Measurements from ENCODE around the gene CCDC93. TPM values are rescaled to one million over a fixed set of nuclear protein-coding genes. Genes with fewer than 3 reads are reported as not detected.

Gene CCDC93
- total RNA-seq, 4 donors from 2014 or later, result 41.6 to 450 (median 80.7) TPM

GRCh38 chr2:117958186-117958585 lies 55.7 kb downstream of the CCDC93 start:
- in situ Hi-C loops (cut with MboI; ENCODE audit: low pct_ligation_motif_present in 1 of 4, low pct_unique_long_range_greater_than_20kb in 1 of 4, low sequenced_read_pairs in 3 of 4), result no loop called here

GRCh38 chr2:117957616-117958015 lies 56.3 kb downstream of the CCDC93 start:
- 81 to 83% methylated on average over 1 of the region's 1 CpG for WGBS, 2 donors (ENCODE audit: low coverage in 1 of 2)
- in situ Hi-C loops (cut with MboI; ENCODE audit: low pct_ligation_motif_present in 1 of 4, low pct_unique_long_range_greater_than_20kb in 1 of 4, low sequenced_read_pairs in 3 of 4) (no loop called here), intact Hi-C loops (cut with DNase I; ENCODE audit: low total_unique reads) (no loop called here)
- Histone ChIP-seq H3K4me1 (peaks cover 8 to 43% (median 25%) of the 10 kb centered on the region in 4 donors), H3K27ac (peak overlapping the region in 3 of 4 donors; percentile 10 to 43 (median 27)), H3K27me3 (no peaks in the 10 kb centered on the region), H3K9me3 (no peaks in the 10 kb centered on the region), H3K36me3 (peaks cover 0 to 28% (median 14%) of the 10 kb centered on the region in 4 donors), H3K4me3 (no peak overlapping the region)
- no peak for DNase-seq
- TF ChIP-seq EP300 (IDR thresholded peaks at IDR 0.05; ENCODE audit: low read depth) (no peak), CTCF (IDR thresholded peaks at IDR 0.05) (no peak), POLR2AphosphoS5 (IDR thresholded peaks at IDR 0.05) (no peak), POLR2A (IDR thresholded peaks at IDR 0.05) (no peak)

More at GRCh38 chr2:117958186-117958585, 55.7 kb downstream of the CCDC93 start:
- 43 to 61% methylated on average over 3 to 5 of the region's 5 CpGs for WGBS, 2 donors (ENCODE audit: low coverage in 1 of 2)
- intact Hi-C loops (cut with DNase I; ENCODE audit: low total_unique reads), result no loop called here
- no peak overlapping the region for H3K4me3 ChIP-seq
- H3K27me3 ChIP-seq, result no peaks in the 10 kb centered on the region
- no peaks in the 10 kb centered on the region for H3K9me3 ChIP-seq
- peaks cover 0 to 28% (median 14%) of the 10 kb centered on the region in 4 donors for H3K36me3 ChIP-seq
- DNase-seq, result no peak
- TF ChIP-seq POLR2AphosphoS5 (IDR thresholded peaks at IDR 0.05) (no peak), CTCF (IDR thresholded peaks at IDR 0.05) (no peak), EP300 (IDR thresholded peaks at IDR 0.05; ENCODE audit: low read depth) (no peak), POLR2A (IDR thresholded peaks at IDR 0.05) (no peak)
- H3K4me1 ChIP-seq, result peaks cover 8 to 43% (median 25%) of the 10 kb centered on the region in 4 donors
- peak overlapping the region; percentile 10 to 48 (median 35) for H3K27ac ChIP-seq

GRCh38 chr2:117956036-117956796 lies 57.7 kb downstream of the CCDC93 start:
- H3K27ac ChIP-seq, result no peak overlapping the region
- H3K27me3 ChIP-seq, result no peaks in the 10 kb centered on the region
- 75 to 80% methylated on average over 1 of the region's 1 CpG for WGBS, 2 donors (ENCODE audit: low coverage in 1 of 2)
- peaks cover 6 to 33% (median 18%) of the 10 kb centered on the region in 4 donors for H3K4me1 ChIP-seq
- intact Hi-C loops (cut with DNase I; ENCODE audit: low total_unique reads), result no loop called here
- no peaks in the 10 kb centered on the region for H3K9me3 ChIP-seq
- in situ Hi-C loops (cut with MboI; ENCODE audit: low pct_ligation_motif_present in 1 of 4, low pct_unique_long_range_greater_than_20kb in 1 of 4, low sequenced_read_pairs in 3 of 4), result no loop called here
- TF ChIP-seq CTCF (IDR thresholded peaks at IDR 0.05) (no peak), POLR2AphosphoS5 (IDR thresholded peaks at IDR 0.05) (no peak), POLR2A (IDR thresholded peaks at IDR 0.05) (no peak), EP300 (IDR thresholded peaks at IDR 0.05; ENCODE audit: low read depth) (no peak)
- H3K36me3 ChIP-seq, result peaks cover 0 to 42% (median 20%) of the 10 kb centered on the region in 4 donors
- DNase-seq, result no peak
- no peak overlapping the region for H3K4me3 ChIP-seq

- Histone ChIP-seq H3K9me3 (no peaks in the 10 kb centered on the region), H3K27me3 (no peaks in the 10 kb centered on the region), H3K4me1 (peaks cover 0 to 6% (median 2%) of the 10 kb centered on the region in 4 donors), H3K36me3 (peaks cover 0 to 70% (median 30%) of the 10 kb centered on the region in 4 donors), H3K27ac (no peak overlapping the region), H3K4me3 (no peak overlapping the region)
- in situ Hi-C loops (cut with MboI; ENCODE audit: low pct_ligation_motif_present in 1 of 4, low pct_unique_long_range_greater_than_20kb in 1 of 4, low sequenced_read_pairs in 3 of 4), result no loop called here
- TF ChIP-seq POLR2AphosphoS5 (IDR thresholded peaks at IDR 0.05), result no peak
- TF ChIP-seq CTCF (IDR thresholded peaks at IDR 0.05), result no peak
- intact Hi-C loops (cut with DNase I; ENCODE audit: low total_unique reads), result no loop called here
- no peak for DNase-seq
Observed at GRCh38 chr2:117953231-117953630, 60.6 kb downstream of the CCDC93 start.
